ENCODE results near the gene GPC6. TPM values are rescaled to one million over a fixed set of nuclear protein-coding genes. Genes with fewer than 3 reads are reported as not detected.

GPC6 gene
- total RNA-seq, 1 donor from 2014 or later, result 63.0 TPM

- Histone ChIP-seq H3K27ac (ENCODE audit: low read depth, low read length) (no peak overlapping the region), H3K79me2 (ENCODE audit: insufficient read depth, low read length) (no peaks in the 10 kb centered on the region), H3K36me3 (ENCODE audit: insufficient read depth, low read length) (no peaks in the 10 kb centered on the region), H3K4me3 (ENCODE audit: insufficient read depth, low read depth, low read length) (no peak overlapping the region), H3K4me1 (ENCODE audit: insufficient read depth, low read length) (peaks cover 8% of the 10 kb centered on the region), H3K9ac (ENCODE audit: low read length) (no peak overlapping the region), H2AFZ (ENCODE audit: low read depth, low read length) (no peak overlapping the region), H3K9me3 (ENCODE audit: insufficient read depth, low read depth, low read length) (no peaks in the 10 kb centered on the region), H3K27me3 (ENCODE audit: insufficient read depth, low read length) (no peaks in the 10 kb centered on the region), H4K20me1 (ENCODE audit: insufficient read depth, low read length) (no peaks in the 10 kb centered on the region), H3K4me2 (ENCODE audit: low read length) (no peak overlapping the region)
- Mint-ChIP-seq H3K4me1 (ENCODE audit: low read depth, unreplicated experiment) (peaks cover 24% of the 10 kb centered on the region), H3K27me3 (ENCODE audit: low read depth, unreplicated experiment) (no peaks in the 10 kb centered on the region), H3K4me3 (ENCODE audit: unreplicated experiment) (no peak overlapping the region), H3K9me3 (ENCODE audit: unreplicated experiment) (peaks cover 3% of the 10 kb centered on the region), H3K27ac (ENCODE audit: unreplicated experiment) (no peak overlapping the region), H3K36me3 (ENCODE audit: low read depth, unreplicated experiment) (peaks cover 2% of the 10 kb centered on the region)
- no peak for DNase-seq (ENCODE audit: low read depth)
- TF ChIP-seq CTCF (IDR thresholded peaks at IDR 0.05; ENCODE audit: insufficient read depth, low read depth, low read length) (no peak), EZH2 (IDR thresholded peaks at IDR 0.05; ENCODE audit: insufficient read depth, low read length) (no peak)
- no peak for FAIRE-seq
These were observed 540.7 kb downstream of the GPC6 start for GRCh38 chr13:93767180-93767916.

GRCh38 chr13:93767917-93768409, 541.4 kb downstream of the GPC6 start:
- TF ChIP-seq EZH2 (IDR thresholded peaks at IDR 0.05; ENCODE audit: insufficient read depth, low read length) (no peak), CTCF (IDR thresholded peaks at IDR 0.05; ENCODE audit: insufficient read depth, low read depth, low read length) (no peak)
- no peaks in the 10 kb centered on the region for H3K9me3 ChIP-seq (ENCODE audit: insufficient read depth, low read depth, low read length)
- H3K4me1 ChIP-seq (ENCODE audit: insufficient read depth, low read length), result peaks cover 8% of the 10 kb centered on the region
- H3K27ac ChIP-seq (ENCODE audit: low read depth, low read length), result no peak overlapping the region
- Mint-ChIP-seq H3K36me3 (ENCODE audit: low read depth, unreplicated experiment) (peaks cover 2% of the 10 kb centered on the region), H3K4me1 (ENCODE audit: low read depth, unreplicated experiment) (peaks cover 27% of the 10 kb centered on the region), H3K9me3 (ENCODE audit: unreplicated experiment) (no peaks in the 10 kb centered on the region), H3K27ac (ENCODE audit: unreplicated experiment) (no peak overlapping the region), H3K27me3 (ENCODE audit: low read depth, unreplicated experiment) (no peaks in the 10 kb centered on the region), H3K4me3 (ENCODE audit: unreplicated experiment) (no peak overlapping the region)
- no peak overlapping the region for H3K4me3 ChIP-seq (ENCODE audit: insufficient read depth, low read depth, low read length)
- DNase-seq (ENCODE audit: low read depth) (no peak), FAIRE-seq (no peak)
- no peaks in the 10 kb centered on the region for H4K20me1 ChIP-seq (ENCODE audit: insufficient read depth, low read length)
- H3K27me3 ChIP-seq (ENCODE audit: insufficient read depth, low read length), result no peaks in the 10 kb centered on the region
- H3K4me2 ChIP-seq (ENCODE audit: low read length), result no peak overlapping the region
- H3K9ac ChIP-seq (ENCODE audit: low read length), result no peak overlapping the region
- H3K79me2 ChIP-seq (ENCODE audit: insufficient read depth, low read length), result no peaks in the 10 kb centered on the region
- H2AFZ ChIP-seq (ENCODE audit: low read depth, low read length), result no peak overlapping the region
- H3K36me3 ChIP-seq (ENCODE audit: insufficient read depth, low read length), result no peaks in the 10 kb centered on the region

- H3K27me3 Mint-ChIP-seq (ENCODE audit: low read depth, unreplicated experiment), result no peaks in the 10 kb centered on the region
- Histone ChIP-seq H3K9me3 (ENCODE audit: insufficient read depth, low read depth, low read length) (no peaks in the 10 kb centered on the region), H4K20me1 (ENCODE audit: insufficient read depth, low read length) (no peaks in the 10 kb centered on the region), H3K9ac (ENCODE audit: low read length) (no peak overlapping the region), H3K27me3 (ENCODE audit: insufficient read depth, low read length) (no peaks in the 10 kb centered on the region), H3K4me3 (ENCODE audit: insufficient read depth, low read depth, low read length) (no peak overlapping the region), H3K4me2 (ENCODE audit: low read length) (no peak overlapping the region), H3K27ac (ENCODE audit: low read depth, low read length) (no peak overlapping the region), H3K36me3 (ENCODE audit: insufficient read depth, low read length) (no peaks in the 10 kb centered on the region), H3K4me1 (ENCODE audit: insufficient read depth, low read length) (peaks cover 8% of the 10 kb centered on the region), H2AFZ (ENCODE audit: low read depth, low read length) (no peak overlapping the region), H3K79me2 (ENCODE audit: insufficient read depth, low read length) (no peaks in the 10 kb centered on the region)
- H3K4me1 Mint-ChIP-seq (ENCODE audit: low read depth, unreplicated experiment), result peaks cover 27% of the 10 kb centered on the region
- no peak overlapping the region for H3K4me3 Mint-ChIP-seq (ENCODE audit: unreplicated experiment)
- H3K27ac Mint-ChIP-seq (ENCODE audit: unreplicated experiment), result no peak overlapping the region
- TF ChIP-seq EZH2 (IDR thresholded peaks at IDR 0.05; ENCODE audit: insufficient read depth, low read length) (no peak), CTCF (IDR thresholded peaks at IDR 0.05; ENCODE audit: insufficient read depth, low read depth, low read length) (no peak)
- FAIRE-seq, result no peak
- H3K36me3 Mint-ChIP-seq (ENCODE audit: low read depth, unreplicated experiment), result peaks cover 2% of the 10 kb centered on the region
- no peak for DNase-seq (ENCODE audit: low read depth)
- H3K9me3 Mint-ChIP-seq (ENCODE audit: unreplicated experiment), result no peaks in the 10 kb centered on the region
These were observed 542.5 kb downstream of the GPC6 start for GRCh38 chr13:93769101-93769500.

Measured in astrocyte (in vitro differentiated cells and primary cell).